ENCODE results near the gene FRS3. TPM values are rescaled to one million over a fixed set of nuclear protein-coding genes. Genes with fewer than 3 reads are reported as not detected.
A peak's percentile ranks its signal among the peaks of the same experiment; 100 is the strongest.

FRS3 gene
- total and polyA plus RNA-seq, 2 experiments from 2014 or later: 1.3 to 3.3 TPM

DNA sequence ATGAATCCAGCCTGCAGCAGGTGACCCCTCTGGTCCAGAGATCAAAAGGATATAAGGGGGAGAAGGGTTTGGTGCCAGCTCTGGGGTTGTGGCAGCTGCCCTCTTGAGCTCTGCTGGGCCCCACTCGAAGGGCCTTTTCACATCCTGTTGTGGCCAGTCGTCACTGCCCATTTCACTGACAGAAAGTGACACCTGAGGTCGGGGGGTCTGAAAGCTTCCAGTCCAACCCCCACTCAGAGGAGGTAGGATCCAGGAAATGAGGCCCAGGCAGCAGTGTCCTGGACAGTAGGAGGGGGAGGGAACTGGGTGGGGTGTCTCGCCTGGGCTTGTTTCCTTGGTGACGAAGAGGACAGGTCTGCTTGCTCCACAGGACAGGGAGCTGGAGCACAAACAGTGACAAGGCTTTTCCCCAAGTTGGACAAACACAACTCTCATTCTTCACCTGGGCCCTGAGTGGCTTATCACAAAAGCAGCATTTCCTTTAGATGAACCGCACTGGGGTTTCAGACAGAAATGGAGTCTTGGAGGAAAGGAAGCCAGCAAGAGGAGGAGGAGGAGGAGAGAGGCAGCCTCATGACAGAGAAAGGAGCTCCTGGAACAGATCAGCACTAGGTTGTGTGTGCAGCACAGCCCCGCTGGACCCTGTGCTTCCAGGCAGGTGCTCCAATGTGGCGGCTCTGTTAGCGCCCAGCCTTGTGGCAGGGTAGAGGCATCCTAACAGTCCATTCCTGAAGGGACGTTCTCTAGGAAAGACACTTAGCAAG lies 11.0 kb downstream of the FRS3 start:
- peak overlapping the region; percentile 77 for H3K27ac Mint-ChIP-seq
- ATAC-seq: no peak
- DNase-seq (ENCODE audit: low spot score): no peak

More for the DNA sequence above, 11.0 kb downstream of the FRS3 start:
- no peak overlapping the region for H3K27ac ChIP-seq (ENCODE audit: low read depth)
- no peaks in the 10 kb centered on the region for H3K79me2 ChIP-seq (replicated peaks; ENCODE audit: insufficient read depth)
- peaks cover 6% of the 10 kb centered on the region for H3K27me3 Mint-ChIP-seq (ENCODE audit: insufficient read depth, low read depth, poor library complexity)
- H3K36me3 Mint-ChIP-seq (ENCODE audit: low read depth): peaks cover 14% of the 10 kb centered on the region
- H3K9me2 ChIP-seq (ENCODE audit: insufficient read depth): no peaks in the 10 kb centered on the region
- TF ChIP-seq JUNB (IDR thresholded peaks at IDR 0.05; ENCODE audit: unreplicated experiment) (no peak), STAT1 (IDR thresholded peaks at IDR 0.05; ENCODE audit: unreplicated experiment) (no peak), CREB1 (CRISPR knock-in tag; IDR thresholded peaks at IDR 0.05; ENCODE audit: low read depth) (no peak), NANOG (IDR thresholded peaks at IDR 0.05; ENCODE audit: borderline replicate concordance) (no peak)
- TF ChIP-seq, protein P1, sequence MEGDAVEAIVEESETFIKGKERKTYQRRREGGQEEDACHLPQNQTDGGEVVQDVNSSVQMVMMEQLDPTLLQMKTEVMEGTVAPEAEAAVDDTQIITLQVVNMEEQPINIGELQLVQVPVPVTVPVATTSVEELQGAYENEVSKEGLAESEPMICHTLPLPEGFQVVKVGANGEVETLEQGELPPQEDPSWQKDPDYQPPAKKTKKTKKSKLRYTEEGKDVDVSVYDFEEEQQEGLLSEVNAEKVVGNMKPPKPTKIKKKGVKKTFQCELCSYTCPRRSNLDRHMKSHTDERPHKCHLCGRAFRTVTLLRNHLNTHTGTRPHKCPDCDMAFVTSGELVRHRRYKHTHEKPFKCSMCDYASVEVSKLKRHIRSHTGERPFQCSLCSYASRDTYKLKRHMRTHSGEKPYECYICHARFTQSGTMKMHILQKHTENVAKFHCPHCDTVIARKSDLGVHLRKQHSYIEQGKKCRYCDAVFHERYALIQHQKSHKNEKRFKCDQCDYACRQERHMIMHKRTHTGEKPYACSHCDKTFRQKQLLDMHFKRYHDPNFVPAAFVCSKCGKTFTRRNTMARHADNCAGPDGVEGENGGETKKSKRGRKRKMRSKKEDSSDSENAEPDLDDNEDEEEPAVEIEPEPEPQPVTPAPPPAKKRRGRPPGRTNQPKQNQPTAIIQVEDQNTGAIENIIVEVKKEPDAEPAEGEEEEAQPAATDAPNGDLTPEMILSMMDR (conservative IDR thresholded peaks at IDR 0.05; ENCODE audit: low read depth in 2 of 2): no peak
- TF ChIP-seq, protein P2, sequence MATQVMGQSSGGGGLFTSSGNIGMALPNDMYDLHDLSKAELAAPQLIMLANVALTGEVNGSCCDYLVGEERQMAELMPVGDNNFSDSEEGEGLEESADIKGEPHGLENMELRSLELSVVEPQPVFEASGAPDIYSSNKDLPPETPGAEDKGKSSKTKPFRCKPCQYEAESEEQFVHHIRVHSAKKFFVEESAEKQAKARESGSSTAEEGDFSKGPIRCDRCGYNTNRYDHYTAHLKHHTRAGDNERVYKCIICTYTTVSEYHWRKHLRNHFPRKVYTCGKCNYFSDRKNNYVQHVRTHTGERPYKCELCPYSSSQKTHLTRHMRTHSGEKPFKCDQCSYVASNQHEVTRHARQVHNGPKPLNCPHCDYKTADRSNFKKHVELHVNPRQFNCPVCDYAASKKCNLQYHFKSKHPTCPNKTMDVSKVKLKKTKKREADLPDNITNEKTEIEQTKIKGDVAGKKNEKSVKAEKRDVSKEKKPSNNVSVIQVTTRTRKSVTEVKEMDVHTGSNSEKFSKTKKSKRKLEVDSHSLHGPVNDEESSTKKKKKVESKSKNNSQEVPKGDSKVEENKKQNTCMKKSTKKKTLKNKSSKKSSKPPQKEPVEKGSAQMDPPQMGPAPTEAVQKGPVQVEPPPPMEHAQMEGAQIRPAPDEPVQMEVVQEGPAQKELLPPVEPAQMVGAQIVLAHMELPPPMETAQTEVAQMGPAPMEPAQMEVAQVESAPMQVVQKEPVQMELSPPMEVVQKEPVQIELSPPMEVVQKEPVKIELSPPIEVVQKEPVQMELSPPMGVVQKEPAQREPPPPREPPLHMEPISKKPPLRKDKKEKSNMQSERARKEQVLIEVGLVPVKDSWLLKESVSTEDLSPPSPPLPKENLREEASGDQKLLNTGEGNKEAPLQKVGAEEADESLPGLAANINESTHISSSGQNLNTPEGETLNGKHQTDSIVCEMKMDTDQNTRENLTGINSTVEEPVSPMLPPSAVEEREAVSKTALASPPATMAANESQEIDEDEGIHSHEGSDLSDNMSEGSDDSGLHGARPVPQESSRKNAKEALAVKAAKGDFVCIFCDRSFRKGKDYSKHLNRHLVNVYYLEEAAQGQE (IDR thresholded peaks at IDR 0.05; ENCODE audit: unreplicated experiment): no peak
- peaks cover 9% of the 10 kb centered on the region for H3K4me1 Mint-ChIP-seq
- no peak overlapping the region for H3K4me3 Mint-ChIP-seq
- no peaks in the 10 kb centered on the region for H3F3A ChIP-seq (replicated peaks; ENCODE audit: low read depth)
- no peak overlapping the region for H3K4me2 ChIP-seq
- no peak overlapping the region for H3K4me3 ChIP-seq
- no peaks in the 10 kb centered on the region; the same call in 1 of the 2 replicates for H3K36me3 ChIP-seq (ENCODE audit: insufficient read depth)
- H3K27me3 ChIP-seq (ENCODE audit: insufficient read depth): no peaks in the 10 kb centered on the region
- no peak overlapping the region for H2AFZ ChIP-seq
- no peaks in the 10 kb centered on the region for H4K20me1 ChIP-seq (replicated peaks; ENCODE audit: insufficient read depth)
- no peaks in the 10 kb centered on the region for H3K9me3 Mint-ChIP-seq
- no peaks in the 10 kb centered on the region for H3K4me1 ChIP-seq (ENCODE audit: insufficient read depth)

Measured in GM23338 (cell line).